Measurements from ENCODE around the gene GSTK1. TPM values are rescaled to one million over a fixed set of nuclear protein-coding genes. Genes with fewer than 3 reads are reported as not detected.
"Not testable (repeated sequence)": the region's sequence is repeated elsewhere in the genome, so short reads cannot be mapped to it uniquely, and the experiment has no call there.

Gene GSTK1
- polyA plus RNA-seq (2013, experiment 1 of 2; ENCODE audit: insufficient read length) = 99.7 TPM
- polyA plus RNA-seq (2013, experiment 2 of 2; ENCODE audit: insufficient read length) = 98.6 TPM

DNA sequence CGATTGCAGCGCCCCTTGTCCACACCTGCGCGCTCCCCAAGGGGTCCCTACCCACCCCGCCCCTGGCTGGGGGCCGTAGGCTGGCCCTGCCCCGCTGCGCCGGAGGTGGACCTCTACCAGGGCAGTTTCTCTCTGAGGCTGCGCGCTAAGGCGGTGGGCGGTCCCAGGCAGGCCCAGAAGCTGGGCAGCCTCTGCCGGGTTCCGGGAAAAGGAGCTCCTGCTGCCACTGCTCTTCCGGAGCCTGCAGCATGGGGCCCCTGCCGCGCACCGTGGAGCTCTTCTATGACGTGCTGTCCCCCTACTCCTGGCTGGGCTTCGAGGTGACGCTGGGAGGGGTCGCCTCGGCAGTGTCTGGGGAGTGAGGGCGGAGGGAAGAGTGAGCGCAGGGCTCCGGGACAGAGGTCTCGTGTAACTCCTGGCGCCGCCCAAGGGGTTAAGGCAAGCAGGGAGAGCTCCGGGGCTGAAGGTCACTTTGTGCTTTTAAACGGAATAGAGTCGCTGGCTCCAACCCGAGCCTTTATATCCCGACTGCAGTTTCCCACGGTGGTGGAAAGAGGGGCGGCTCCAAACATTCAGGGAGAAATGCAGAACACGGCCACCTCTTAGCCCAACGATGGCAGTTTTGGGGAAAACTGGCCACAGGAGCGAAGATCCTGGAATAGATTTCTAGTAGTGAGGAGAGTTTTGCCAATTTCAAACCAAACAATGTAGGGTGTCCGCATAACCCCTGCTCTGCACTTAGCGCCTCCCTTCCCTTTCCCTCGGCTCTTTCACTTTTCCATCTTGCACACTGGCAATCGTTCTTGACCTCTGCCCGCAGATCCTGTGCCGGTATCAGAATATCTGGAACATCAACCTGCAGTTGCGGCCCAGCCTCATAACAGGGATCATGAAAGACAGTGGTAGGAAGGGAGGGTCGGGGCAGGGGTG, at the start of gene GSTK1:
GSTK1 (plus strand) TSS at position 176 of the 930 bp plus-strand sequence; CDS start at position 249, 73 bp downstream.
- peak; percentile 67 for DNase-seq

DNA sequence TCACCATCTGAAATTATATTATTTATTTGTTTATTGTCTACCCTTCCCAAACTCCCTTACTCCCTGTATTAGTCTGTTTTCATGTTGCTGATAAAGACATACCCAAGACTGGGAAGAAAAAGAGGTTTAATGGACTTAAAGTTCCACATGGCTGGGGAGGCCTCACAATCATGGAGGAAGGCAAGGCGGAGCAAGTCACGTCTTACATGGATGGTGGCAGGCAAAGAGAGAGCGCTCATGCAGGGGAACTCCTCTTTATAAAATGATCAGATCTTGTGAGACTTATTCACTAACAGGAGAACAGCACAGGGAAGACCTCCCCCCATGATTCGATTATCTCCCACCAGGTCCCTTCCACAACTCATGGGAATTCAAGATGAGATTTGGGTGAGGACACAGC, 49.8 kb upstream of the GSTK1 start:
- not testable (repeated sequence) for DNase-seq

DNA sequence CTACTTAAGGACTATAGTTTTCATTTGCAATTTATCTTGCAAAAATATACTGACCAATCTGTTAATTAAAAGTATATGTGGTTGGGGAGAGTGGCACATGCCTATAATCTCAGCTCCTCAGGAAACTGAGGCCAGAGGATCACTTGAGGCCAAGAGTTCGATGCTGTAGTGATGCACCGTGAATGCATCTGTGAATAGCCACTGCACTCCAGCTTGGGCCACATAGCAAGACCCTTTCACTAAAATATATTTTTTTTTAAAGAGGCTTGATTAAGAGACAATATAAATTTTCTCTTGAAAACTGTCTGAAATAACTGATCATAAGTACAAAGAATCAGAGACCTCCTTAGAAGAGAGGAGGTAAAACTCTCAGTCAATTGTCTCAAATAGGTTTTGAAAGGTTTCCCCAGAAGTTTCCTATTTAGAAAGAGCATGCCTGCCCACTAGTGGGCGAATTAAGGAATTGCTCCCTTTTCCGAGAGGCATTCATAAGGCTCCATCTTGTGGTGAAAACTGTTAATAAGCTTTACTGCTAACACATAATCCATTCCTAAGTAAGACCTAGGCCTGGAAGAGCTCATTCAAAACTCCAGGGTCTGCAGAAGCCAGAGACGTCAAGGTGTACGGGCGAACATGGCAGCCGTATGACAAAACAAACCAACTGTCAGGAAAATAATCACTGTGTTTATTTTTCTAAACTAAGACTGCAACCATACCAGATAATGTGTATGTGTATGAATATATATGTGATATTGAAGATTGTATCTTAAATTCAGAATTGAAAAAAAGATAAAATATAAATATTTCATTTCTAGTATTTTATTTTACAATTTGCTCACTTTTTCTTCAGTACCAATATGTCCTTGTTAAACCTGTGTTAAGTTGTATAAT, 48.2 kb upstream of the GSTK1 start:
- DNase-seq = peak; percentile 77

DNA sequence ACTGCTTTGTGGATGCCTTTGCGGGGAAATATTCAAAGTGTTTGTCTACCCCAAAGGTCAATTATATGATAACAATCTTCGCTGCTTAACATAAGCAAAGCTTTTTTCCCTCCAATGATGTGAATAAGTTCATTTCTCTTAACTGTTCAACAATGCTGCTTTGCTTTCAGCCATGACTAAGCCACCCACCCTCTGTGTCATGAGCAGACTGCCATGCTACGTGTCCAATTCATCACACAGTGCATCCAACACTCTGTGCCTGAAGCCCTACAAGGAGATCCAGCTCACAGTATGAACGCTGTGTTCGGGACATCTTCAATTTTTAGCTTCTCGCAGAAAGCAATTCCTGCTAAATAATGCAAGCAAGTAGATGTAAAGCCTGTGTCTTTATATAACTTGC, 47.1 kb upstream of the GSTK1 start:
- DNase-seq = no peak

DNA sequence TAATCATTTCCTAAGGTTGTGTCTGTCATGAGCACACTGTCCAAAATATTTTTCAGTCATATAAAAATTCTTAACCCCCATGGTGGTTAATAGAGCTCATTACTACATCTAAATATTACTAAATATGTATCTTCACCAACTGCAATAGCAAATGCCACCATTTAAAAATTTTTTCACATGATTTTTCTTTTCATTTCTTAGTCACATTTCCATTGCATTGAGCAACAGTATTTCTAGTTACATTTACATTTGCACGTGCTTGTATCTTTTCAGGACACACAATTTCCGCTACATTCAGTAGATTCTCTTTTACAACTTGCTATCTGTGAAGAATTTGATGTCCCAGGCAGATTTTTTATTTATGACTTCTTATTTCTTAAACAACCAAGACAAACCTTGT, 46.6 kb upstream of the GSTK1 start:
- no peak for DNase-seq

DNA sequence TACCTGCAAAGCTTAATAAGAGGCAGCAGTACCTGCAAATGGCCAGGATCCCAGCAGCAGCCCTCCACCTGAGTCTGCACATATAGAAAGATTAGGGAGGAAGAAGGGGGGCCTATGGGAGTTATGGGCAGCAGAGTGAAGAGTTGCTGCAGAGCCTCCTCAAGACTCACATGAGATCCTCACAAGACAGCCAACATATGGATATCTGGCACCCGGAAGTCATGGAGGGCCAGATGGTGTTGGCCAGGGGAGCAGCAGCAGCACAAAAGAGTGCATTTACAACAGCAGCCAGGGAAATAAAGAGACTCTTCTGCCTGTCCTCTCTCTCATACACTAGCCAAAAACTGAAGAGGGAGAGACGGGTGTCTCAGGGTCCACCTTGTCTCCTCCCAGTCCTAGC, 45.4 kb upstream of the GSTK1 start:
- no peak for DNase-seq

DNA sequence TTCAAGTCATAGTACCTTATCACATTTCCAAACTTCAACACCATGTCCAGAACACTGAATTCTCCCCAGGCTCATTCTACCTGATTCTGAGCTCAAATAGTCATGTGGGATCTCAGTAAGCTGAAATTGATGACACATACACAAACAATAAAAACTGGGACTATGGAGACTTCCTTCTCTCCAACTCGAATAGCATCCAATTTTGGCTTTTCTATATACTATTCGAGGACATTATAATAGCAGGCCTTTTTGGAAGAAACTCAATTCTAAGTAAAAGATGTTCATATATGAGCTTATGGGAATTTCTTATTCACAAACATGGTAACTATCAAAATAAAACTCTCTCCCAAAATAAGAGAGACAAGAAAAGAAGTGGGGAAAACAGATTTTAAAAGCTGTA, 42.0 kb upstream of the GSTK1 start:
- DNase-seq = no peak

DNA sequence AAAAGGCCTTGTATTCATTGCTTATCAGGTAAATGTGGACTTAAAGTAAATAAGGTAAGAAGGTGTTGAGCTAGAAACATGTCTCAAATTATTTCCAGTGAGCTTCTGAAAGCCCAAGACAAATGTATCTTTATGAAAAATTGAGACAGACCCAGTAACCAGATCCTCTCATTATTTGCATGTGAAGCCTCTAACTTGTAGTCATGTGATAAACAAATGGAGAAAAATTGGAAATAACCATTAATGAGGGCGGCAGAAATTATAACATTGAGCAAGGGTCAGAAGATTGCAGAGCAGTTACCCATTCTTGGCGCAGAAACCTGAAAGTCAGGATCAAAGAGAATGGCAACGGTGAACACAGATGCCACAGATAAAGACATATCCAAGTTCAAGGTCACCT, 41.5 kb upstream of the GSTK1 start, which contains the start of gene TAS2R40:
TAS2R40 (plus strand) TSS at position 301 of the 400 bp plus-strand sequence; CDS start at position 343, 42 bp downstream.
- DNase-seq = no peak

DNA sequence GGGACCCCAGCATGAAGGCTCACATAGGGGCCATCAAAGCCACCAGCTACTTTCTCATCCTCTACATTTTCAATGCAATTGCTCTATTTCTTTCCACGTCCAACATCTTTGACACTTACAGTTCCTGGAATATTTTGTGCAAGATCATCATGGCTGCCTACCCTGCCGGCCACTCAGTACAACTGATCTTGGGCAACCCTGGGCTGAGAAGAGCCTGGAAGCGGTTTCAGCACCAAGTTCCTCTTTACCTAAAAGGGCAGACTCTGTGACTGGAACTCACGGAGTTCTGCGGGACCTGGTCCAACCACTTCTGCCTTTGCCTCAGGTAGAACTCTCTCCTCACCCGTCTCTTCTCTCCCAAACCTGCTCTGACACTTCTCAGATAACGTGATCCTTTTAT, 40.5 kb upstream of the GSTK1 start:
- DNase-seq = no peak

DNA sequence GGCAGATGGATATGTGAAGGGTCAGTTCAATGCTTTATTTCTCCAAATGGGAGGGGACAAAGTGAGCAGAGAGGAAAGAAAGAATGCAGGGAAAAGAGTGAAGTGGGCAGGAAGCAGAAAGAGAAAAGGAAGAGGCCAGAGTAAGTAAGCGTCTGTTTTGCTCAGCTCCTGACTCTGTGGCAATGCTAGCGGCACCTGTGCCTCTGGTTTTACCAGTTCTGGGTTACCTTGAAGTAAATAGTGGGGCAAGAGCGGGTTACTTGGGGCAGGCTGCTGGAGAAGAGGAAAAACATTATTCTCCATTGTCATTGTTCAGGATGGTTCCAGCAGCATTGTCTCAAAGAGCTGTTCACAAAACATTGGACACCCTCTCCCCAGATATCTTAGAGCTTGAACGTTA, 39.5 kb upstream of the GSTK1 start:
- no peak for DNase-seq

DNA sequence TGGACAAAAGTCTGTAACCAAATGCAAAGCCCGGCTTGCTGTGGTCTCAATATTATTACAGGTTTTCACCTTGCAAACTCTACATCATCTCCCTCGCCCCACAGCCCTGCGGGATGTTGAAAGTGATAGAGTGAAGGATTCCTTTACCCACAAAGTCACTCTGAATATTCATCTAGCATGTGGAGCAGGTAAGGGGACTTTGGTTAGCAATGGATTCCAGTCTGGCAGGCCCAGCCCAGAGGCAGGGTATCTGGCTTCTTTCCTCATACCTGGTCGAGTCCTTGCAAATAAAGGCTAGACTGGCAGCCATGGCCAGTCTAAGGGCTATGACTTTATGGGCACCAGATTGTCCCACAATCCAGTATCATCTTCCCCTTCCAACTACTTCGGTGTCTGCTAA, 38.2 kb upstream of the GSTK1 start:
- DNase-seq = no peak

DNA sequence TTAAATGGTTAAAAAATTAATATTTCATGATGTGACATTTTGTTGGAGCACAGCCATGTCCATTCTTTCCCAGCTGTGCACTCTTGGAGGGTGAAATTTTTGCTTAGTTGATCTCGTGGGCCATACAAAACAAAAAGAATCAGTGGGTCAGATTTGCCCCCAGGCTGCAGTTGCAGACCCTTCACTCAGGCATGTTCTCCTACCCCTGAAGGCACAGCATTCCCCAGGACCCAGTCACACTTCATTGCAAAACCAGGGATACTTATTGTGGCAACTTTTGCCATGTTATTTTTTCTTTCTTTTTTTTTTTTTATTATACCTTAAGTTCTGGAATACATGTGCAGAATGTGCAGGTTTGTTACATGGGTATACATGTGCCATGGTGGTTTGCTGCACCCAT, 35.4 kb upstream of the GSTK1 start:
- no peak for DNase-seq

DNA sequence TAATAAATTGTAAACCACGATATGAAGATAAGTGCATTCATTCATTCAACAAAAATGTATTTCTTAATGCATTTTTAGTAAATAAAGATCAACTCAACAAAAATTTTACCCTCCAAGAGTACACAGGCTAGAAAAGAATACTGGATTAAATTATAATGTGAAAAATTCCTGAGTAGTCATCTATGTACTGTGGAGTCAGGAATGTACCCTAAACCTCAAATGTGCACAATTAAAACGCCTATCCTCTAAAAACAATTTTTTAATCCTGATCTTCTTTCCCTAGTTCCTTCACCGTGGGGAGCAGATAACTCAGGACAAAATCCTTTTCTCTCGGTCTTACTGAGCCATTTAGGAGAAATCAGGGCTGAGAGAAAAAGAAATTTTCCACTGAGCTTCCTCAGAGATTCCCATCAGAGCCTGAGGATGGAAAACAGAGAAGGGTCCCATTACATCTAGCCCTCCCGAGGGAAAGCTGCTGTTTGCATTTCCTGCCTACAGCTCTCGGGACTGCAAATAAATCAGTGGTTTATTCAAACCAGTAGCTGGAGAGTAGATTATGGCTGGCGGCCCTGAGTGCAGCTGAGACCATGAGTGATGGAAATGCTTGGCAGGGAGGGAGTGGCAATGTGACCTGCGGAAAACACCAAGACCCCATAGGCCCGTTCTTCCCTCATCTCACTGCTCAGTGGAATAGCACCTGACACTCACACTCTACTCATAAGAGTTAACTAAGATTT, 34.0 kb upstream of the GSTK1 start:
- peak; percentile 11 for DNase-seq

DNA sequence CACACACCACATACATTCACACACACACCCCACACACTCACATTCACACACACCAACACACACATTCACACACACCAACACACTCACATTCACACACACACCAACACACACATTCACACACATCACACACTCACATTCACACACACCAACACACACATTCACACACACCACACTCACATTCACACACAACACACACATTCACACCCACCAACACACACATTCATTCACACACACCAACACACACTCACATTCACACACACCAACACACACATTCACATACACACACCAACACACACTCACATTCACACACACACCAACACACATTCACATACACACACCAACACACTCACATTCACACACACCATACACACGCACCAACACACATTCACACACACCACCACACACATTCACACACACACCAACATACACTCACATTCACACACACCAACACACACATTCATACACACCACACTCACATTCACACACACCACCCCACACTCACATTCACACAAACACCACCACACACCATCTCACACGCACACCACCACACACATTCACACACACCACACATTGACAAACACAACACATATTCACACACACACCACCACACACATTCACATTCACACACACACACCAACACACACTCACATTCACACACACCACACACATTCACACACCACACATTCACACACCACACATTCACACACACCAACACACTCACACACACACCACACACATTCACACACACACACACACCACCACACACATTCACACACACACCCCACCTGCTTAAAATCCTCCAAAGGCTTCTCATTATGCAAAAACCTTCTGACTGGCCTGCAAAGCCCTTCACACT, 32.4 kb upstream of the GSTK1 start:
- DNase-seq = no peak

DNA sequence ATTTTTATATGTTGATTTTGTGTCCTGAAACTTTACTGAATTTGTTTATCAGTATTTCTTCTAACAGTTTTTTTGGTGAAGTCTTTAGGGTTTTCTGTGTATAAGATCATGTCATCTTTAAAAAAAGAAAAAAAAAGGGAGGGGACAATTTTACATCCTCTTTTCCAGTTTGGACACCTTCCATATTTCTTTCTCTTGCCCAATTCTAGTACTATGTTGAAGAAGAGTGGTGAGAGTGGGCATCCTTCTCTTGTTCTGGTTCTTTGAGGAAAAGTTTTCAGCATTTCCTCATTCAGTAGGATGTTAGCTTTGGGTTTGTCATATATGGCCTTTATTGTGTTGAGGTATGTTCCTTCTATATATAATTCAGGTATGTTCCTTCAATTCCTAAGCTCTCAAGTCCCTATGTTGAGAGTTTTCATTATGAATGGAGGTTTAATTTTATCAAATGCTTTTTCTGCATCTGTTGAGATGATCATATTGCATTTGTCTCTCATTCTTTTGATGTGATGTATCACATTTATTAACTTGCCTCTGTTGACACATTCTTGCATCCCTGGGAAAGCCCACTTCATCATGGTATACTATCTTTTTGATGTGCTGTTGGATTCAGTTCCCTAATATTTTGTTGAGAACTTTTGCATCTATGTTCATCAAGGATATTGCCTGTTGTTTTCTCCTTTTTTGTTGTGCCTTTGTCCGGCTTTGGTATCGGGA, 29.3 kb upstream of the GSTK1 start:
- no peak for DNase-seq

DNA sequence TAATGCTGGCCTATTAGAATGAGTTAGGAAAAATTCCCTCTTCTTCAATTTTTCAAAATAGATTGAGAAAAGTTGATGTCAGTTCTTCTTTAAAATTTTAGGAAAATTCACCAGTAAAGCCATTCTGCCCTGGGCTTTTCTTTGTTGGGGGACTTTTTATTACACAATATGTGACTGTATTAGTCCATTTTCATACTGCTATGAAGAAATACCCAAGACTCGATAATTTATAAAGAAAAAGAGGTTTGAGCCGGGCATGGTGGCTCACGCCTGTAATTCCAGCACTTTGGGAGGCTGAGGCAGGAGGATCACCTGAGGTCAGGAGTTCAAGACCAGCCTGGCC, 28.7 kb upstream of the GSTK1 start:
- DNase-seq = no peak

DNA sequence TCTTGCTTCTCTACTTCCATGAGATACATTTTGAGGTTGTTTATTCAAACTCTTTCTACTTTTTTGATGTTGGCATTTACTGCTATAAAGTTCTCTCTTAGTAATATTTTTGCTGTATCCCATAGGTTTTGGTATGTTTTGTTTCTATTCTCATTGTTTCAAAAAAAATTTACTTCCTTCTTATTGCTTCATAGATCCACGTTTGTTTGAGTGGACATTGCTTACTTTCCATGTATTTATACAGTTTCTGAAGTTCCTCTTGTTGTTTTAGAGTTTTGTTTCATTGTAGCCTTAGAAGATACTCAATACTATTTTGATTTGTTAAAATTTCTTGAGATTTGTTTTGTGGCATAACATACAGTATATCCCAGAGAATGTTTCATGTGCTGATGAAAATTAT, 27.7 kb upstream of the GSTK1 start:
- no peak for DNase-seq

DNA sequence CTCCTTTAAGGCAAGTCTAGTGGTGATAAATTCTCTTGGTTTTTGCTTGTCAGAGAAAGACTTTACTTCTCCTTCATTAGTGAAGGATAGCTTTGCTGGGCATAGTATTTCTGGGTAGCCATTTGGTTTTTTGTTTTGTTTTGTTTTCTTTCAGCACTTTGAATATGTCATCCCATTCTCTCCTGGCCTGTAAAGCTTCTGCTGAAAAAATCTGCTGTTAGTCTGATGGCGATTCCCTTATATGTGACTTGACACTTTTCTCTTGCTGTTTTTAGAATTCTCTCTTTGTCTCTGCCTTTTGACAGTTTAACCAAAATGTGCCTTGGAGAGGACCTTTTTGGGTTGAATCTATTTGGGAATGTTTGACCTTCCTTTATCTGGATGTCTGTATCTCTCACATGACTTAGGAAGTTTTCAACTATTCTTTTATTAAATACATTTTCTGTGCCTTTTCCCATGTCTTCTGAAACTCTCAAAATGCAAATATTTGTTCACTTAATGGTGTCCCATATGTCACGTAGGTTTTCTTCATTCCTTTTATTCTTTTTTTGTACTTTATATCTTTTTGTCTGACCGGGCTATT, 26.7 kb upstream of the GSTK1 start:
- DNase-seq = no peak

DNA sequence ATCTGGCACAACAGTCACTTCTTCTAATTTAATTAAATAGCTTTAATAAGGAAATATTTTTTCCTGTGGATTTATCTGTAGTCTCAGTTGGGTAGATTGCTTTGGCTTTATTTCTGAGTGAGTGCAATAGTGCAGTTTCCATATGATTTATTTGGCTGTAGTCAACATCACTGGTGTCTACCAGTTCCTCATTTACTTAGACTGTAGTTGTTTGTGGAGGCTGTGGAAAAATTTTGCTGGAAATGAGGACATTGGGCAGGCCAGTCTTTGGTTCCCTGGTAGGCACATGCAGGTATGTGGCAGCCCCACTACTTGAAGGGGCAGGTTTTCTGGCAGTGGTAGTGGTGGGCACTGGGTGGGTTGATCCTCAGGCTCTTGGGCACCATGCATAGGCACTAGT, 25.9 kb upstream of the GSTK1 start:
- DNase-seq = no peak

DNA sequence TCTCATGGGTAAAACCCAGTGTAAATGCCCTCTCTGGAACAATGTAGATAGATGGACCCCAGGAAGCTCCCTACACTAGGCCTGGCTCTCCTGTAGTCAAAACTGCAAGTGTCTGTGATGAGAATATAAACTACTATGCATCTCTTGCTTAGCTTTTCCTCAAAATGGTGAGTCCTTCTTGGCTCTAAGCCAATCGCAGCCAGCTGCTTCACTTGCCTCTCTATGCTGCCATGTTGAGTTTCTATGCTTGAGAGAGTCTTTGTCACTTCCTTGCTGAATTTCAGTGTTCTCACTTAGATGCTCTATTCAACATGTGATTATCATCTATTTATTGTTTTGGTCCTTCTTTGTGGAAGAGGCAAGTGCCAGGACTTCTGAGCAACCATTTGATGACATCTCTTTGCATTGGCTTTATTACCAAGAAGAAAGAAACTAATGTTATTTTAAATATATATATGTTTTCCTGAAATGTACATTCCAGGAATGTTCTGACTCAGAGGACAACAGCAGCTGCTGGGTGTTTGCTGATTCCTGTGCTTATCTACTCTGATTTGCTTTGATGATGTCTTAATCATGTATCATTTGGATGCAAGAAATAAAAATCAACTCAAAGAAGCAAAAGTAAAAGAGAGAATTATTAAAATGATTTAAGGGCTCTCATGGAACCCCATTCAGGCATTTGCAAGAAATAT, 24.8 kb upstream of the GSTK1 start:
- peak; percentile 8 for DNase-seq

All from fibroblast of skin of abdomen (primary cell).